PC-3 (cell line): ENCODE measurements around the gene SMOC2. TPM values are rescaled to one million over a fixed set of nuclear protein-coding genes. Genes with fewer than 3 reads are reported as not detected.

ENCODE experiments used
- ATAC-seq: fragments of 200-7000 bp; cut with Tn5 transposase; 2 replicates; pipeline ENCODE4 v1.9.1; 2020; ENCODE audit warnings: mild to moderate bottlenecking, moderate library complexity
- BruUV-seq: library from RNA; stranded (reverse); fragments of 400-500 nt; replicated peaks from 2 replicates; lab custom pipeline; 2021; lab: Mats Ljungman, UMichigan
- CTCF ChIA-PET: fragments of 300-600 bp; sonication (Branson Sonifier 250); formaldehyde crosslinking; loops from one replicate; lab custom pipeline; 2022; ENCODE audit warnings: antibody characterized with exemption; lab: Charles Lee
- POLR2A ChIA-PET: fragments of 300-600 bp; sonication (Branson Sonifier 250); formaldehyde crosslinking; loops from one replicate; lab custom pipeline; 2022; ENCODE audit warnings: antibody characterized with exemption; ENCODE audit not compliant: unreplicated experiment; lab: Charles Lee
- DNase-seq: peaks from one replicate; pipeline ENCODE4 v3.0.0-alpha.2; 2015
- H2AFZ ChIP-seq: fragments of 300-600 bp; sonication (generic); 2 replicates; pipeline ENCODE4 v1.6.0; 2016; ENCODE audit warnings: antibody characterized with exemption, low read length
- H3F3A ChIP-seq: fragments of 300-600 bp; sonication (generic); one replicate; pipeline ENCODE4 v1.6.0; 2017; ENCODE audit warnings: antibody characterized with exemption, low read length, control low read depth, mild to moderate bottlenecking; ENCODE audit not compliant: unreplicated experiment
- H3K27ac ChIP-seq: fragments of 300-600 bp; sonication (generic); 2 replicates; pipeline ENCODE4 v1.5.1; 2016; ENCODE audit warnings: mild to moderate bottlenecking, low read length
- H3K27me3 ChIP-seq: fragments of 300-600 bp; sonication (generic); 2 replicates; pipeline ENCODE4 v1.6.1; 2016; ENCODE audit warnings: low read length, mixed read lengths
- H3K36me3 ChIP-seq: fragments of 300-600 bp; sonication (generic); 2 replicates; pipeline ENCODE4 v1.6.1; 2016; ENCODE audit warnings: low read depth, mixed run types, low read length, mixed read lengths
- H3K4me1 ChIP-seq: fragments of 300-600 bp; sonication (generic); 2 replicates; pipeline ENCODE4 v1.5.1; 2016; ENCODE audit warnings: low read length; ENCODE audit not compliant: insufficient read depth
- H3K4me2 ChIP-seq: fragments of 300-600 bp; sonication (generic); 2 replicates; pipeline ENCODE4 v1.6.0; 2016; ENCODE audit warnings: low read length
- H3K4me3 ChIP-seq: fragments of 300-600 bp; sonication (generic); 2 replicates; pipeline ENCODE4 v1.5.1; 2016; ENCODE audit warnings: mild to moderate bottlenecking, low read length, mixed read lengths
- H3K79me2 ChIP-seq: fragments of 300-600 bp; sonication (generic); 2 replicates; pipeline ENCODE4 v1.6.1; 2017; ENCODE audit warnings: low read length, mixed read lengths
- H3K9ac ChIP-seq: fragments of 300-600 bp; sonication (generic); 2 replicates; pipeline ENCODE4 v1.6.0; 2016; ENCODE audit warnings: mild to moderate bottlenecking, low read length
- H3K9me2 ChIP-seq: fragments of 300-600 bp; sonication (generic); replicated peaks from 2 replicates; pipeline ENCODE4 v1.6.1; 2016; ENCODE audit warnings: mixed run types, low read length, mixed read lengths
- H3K9me3 ChIP-seq: fragments of 300-600 bp; sonication (generic); 2 replicates; pipeline ENCODE4 v1.6.1; 2016; ENCODE audit warnings: low read length, mixed read lengths
- H4K20me1 ChIP-seq: fragments of 300-600 bp; sonication (generic); 2 replicates; pipeline ENCODE4 v1.6.1; 2016; ENCODE audit warnings: low read length, mixed read lengths
- CTCF ChIP-seq: fragments of 300-600 bp; sonication (generic); conservative IDR thresholded peaks from 2 replicates; pipeline ENCODE4 v1.5.1; 2017; ENCODE audit warnings: antibody characterized with exemption, low read depth, mild to moderate bottlenecking, low read length
- EZH2 ChIP-seq: fragments of 300-600 bp; sonication (generic); IDR thresholded peaks from one replicate; pipeline ENCODE4 v1.6.1; 2017; ENCODE audit warnings: antibody characterized with exemption, mild to moderate bottlenecking, low read length; ENCODE audit not compliant: unreplicated experiment
- EZH2phosphoT487 ChIP-seq: fragments of 300-600 bp; sonication (generic); IDR thresholded peaks from 2 replicates; pipeline ENCODE4 v1.6.1; 2018; ENCODE audit warnings: mild to moderate bottlenecking, antibody characterized with exemption, low read length, borderline replicate concordance
- intact Hi-C: fragments of 100-400 bp; cut with micrococcal nuclease; formaldehyde crosslinking; loops from 2 replicates; pipeline ENCODE4 v1.9.0; 2023
- total RNA-seq: library from RNA; depleted of rRNA; stranded (reverse); fragments of >200 nt; gene quantifications from 2 replicates; pipeline ENCODE4 v1.2.3, GENCODE V29; 2014

The SMOC2 gene
- total RNA-seq, 1 experiment from 2014 or later = not detected

GRCh38 chr6:168664956-168665355 lies 224.0 kb downstream of the SMOC2 start:
- POLR2A ChIA-PET = no interaction called here

GRCh38 chr6:168666170-168666569 lies 225.2 kb downstream of the SMOC2 start:
- no peak for DNase-seq
- intact Hi-C loops = no loop called here
- CTCF ChIA-PET = no interaction called here

More at GRCh38 chr6:168664956-168665355, 224.0 kb downstream of the SMOC2 start:
- Histone ChIP-seq H3K27ac (no peak overlapping the region), H3K36me3 (no peaks in the 10 kb centered on the region), H2AFZ (no peak overlapping the region), H3K4me2 (no peak overlapping the region), H3K4me3 (no peak overlapping the region), H3K27me3 (peaks cover 5% of the 10 kb centered on the region; the same call in 1 of the 2 replicates), H3K79me2 (no peaks in the 10 kb centered on the region), H3K9me2 (no peaks in the 10 kb centered on the region), H3K9ac (no peak overlapping the region), H3K9me3 (no peaks in the 10 kb centered on the region), H3K4me1 (no peaks in the 10 kb centered on the region), H3F3A (no peaks in the 10 kb centered on the region), H4K20me1 (no peaks in the 10 kb centered on the region)
- BruUV-seq = no TSS peak
- TF ChIP-seq EZH2 (no peak), EZH2phosphoT487 (no peak), CTCF (no peak)
- CTCF ChIA-PET = no interaction called here
- DNase-seq (no peak), ATAC-seq (no peak)
- intact Hi-C loops = no loop called here

More at GRCh38 chr6:168666170-168666569, 225.2 kb downstream of the SMOC2 start:
- no peaks in the 10 kb centered on the region for H3K9me2 ChIP-seq
- H3K36me3 ChIP-seq = no peaks in the 10 kb centered on the region
- no peak overlapping the region for H3K9ac ChIP-seq
- no peaks in the 10 kb centered on the region for H3F3A ChIP-seq
- no peaks in the 10 kb centered on the region for H3K4me1 ChIP-seq
- H4K20me1 ChIP-seq = no peaks in the 10 kb centered on the region
- H3K27ac ChIP-seq = no peak overlapping the region
- H3K79me2 ChIP-seq = no peaks in the 10 kb centered on the region
- POLR2A ChIA-PET = no interaction called here
- no peaks in the 10 kb centered on the region for H3K9me3 ChIP-seq
- no peak overlapping the region for H2AFZ ChIP-seq
- H3K4me2 ChIP-seq = no peak overlapping the region
- no TSS peak for BruUV-seq
- TF ChIP-seq EZH2 = no peak
- no peak for TF ChIP-seq EZH2phosphoT487
- no peak for TF ChIP-seq CTCF
- peaks cover 5% of the 10 kb centered on the region; the same call in 1 of the 2 replicates for H3K27me3 ChIP-seq
- ATAC-seq = no peak
- no peak overlapping the region for H3K4me3 ChIP-seq
